CD4-positive, alpha-beta T cell (primary cell): ENCODE results near the gene FOXC1. TPM values are rescaled to one million over a fixed set of nuclear protein-coding genes. Genes with fewer than 3 reads are reported as not detected.

ENCODE experiments used
- ATAC-seq: fragments of 200-7000 bp; cut with Tn5 transposase; one replicate; pipeline ENCODE4 v1.10.0; 2022; ENCODE audit warnings: mild to moderate bottlenecking; ENCODE audit not compliant: poor library complexity
- CTCF ChIA-PET: fragments of 350-600 bp; sonication (Branson Sonifier 250); formaldehyde crosslinking; loops from one replicate; lab custom pipeline; 2021; ENCODE audit warnings: antibody characterized with exemption, inconsistent platforms; lab: Charles Lee
- POLR2A ChIA-PET: fragments of 350-600 bp; sonication (Branson Sonifier 250); formaldehyde crosslinking; loops from one replicate; lab custom pipeline; 2021; ENCODE audit warnings: antibody characterized with exemption, inconsistent platforms; lab: Charles Lee
- DNase-seq, 14 experiments: peaks; one replicate each; pipeline ENCODE4 v3.0.0-alpha.2; 2013 to 2020; ENCODE audit warnings: mixed read lengths in 2 of 14
- H3K27ac ChIP-seq, 2 donors: one replicate each; pipeline versions ENCODE4 v1.5.1 to v1.7.0; 2013; ENCODE audit warnings: low read length in 2 of 2, low read depth in 1 of 2, mild to moderate bottlenecking in 1 of 2
- H3K27me3 ChIP-seq, 2 experiments: 1 replicate in 1 of 2; 2 replicates in 1 of 2; pipeline versions ENCODE4 v1.6.1 to v1.7.0; 2013; ENCODE audit warnings: low read length in 2 of 2, control low read depth in 1 of 2, mild to moderate bottlenecking in 1 of 2, moderate library complexity in 1 of 2; ENCODE audit not compliant: insufficient read depth in 2 of 2, control insufficient read depth in 1 of 2
- H3K36me3 ChIP-seq: one replicate; pipeline ENCODE4 v1.6.1; 2013; ENCODE audit warnings: low read length, control low read depth; ENCODE audit not compliant: insufficient read depth
- H3K4me1 ChIP-seq: one replicate; pipeline ENCODE4 v1.6.1; 2013; ENCODE audit warnings: low read length, control low read depth; ENCODE audit not compliant: insufficient read depth
- H3K4me3 ChIP-seq: one replicate; pipeline ENCODE4 v1.5.1; 2013; ENCODE audit warnings: mild to moderate bottlenecking, low read length, moderate library complexity
- H3K9me3 ChIP-seq, 2 experiments: 1 replicate in 1 of 2; 2 replicates in 1 of 2; pipeline versions ENCODE4 v1.6.1 to v1.7.0; 2013; ENCODE audit warnings: low read length in 2 of 2, mild to moderate bottlenecking in 2 of 2, control low read depth in 1 of 2, moderate library complexity in 1 of 2; ENCODE audit not compliant: control insufficient read depth in 1 of 2, insufficient read depth in 1 of 2
- H3K27ac Mint-ChIP-seq: one replicate; pipeline ENCODE4 v1.8.0; 2020; ENCODE audit warnings: mixed read lengths
- H3K27me3 Mint-ChIP-seq: one replicate; pipeline ENCODE4 v1.8.0; 2021; ENCODE audit warnings: mixed read lengths
- H3K36me3 Mint-ChIP-seq: one replicate; pipeline ENCODE4 v1.8.0; 2021; ENCODE audit warnings: low read depth, mixed read lengths
- H3K4me1 Mint-ChIP-seq: one replicate; pipeline ENCODE4 v1.8.0; 2021; ENCODE audit warnings: low read depth, mixed read lengths
- H3K4me3 Mint-ChIP-seq: one replicate; pipeline ENCODE4 v1.8.0; 2020; ENCODE audit warnings: mild to moderate bottlenecking, mixed read lengths
- H3K9me3 Mint-ChIP-seq: one replicate; pipeline ENCODE4 v1.8.0; 2020; ENCODE audit warnings: mixed read lengths
- CTCF ChIP-seq: fragments of 200-600 bp; IDR thresholded peaks from one replicate; pipeline ENCODE4 v1.8.0; 2022; ENCODE audit warnings: antibody characterized with exemption, mild to moderate bottlenecking
- intact Hi-C, 2 experiments: fragments of 100-400 bp; cut with DNase I in 1 of 2; cut with micrococcal nuclease in 1 of 2; formaldehyde crosslinking; loops; one replicate each; pipeline versions ENCODE4 v1.15.1 to v1.9.0; 2023 to 2025; cut with DNase I, micrococcal nuclease
- total RNA-seq, 174 experiments: library from RNA in 2 of 174; stranded (reverse) in 2 of 174; gene quantifications; one replicate each; pipeline ENCODE4 v1.2.3 and lab custom pipeline; 2021 to 2026

FOXC1 gene
- total RNA-seq, 2 experiments from 2014 or later = not detected

GRCh38 chr6:1599469-1599868, 10.2 kb upstream of the FOXC1 start:
- Mint-ChIP-seq H3K4me1 (peaks cover 8% of the 10 kb centered on the region), H3K27me3 (peaks cover 83% of the 10 kb centered on the region), H3K27ac (no peak overlapping the region), H3K9me3 (no peaks in the 10 kb centered on the region), H3K4me3 (no peak overlapping the region), H3K36me3 (no peaks in the 10 kb centered on the region)
- ChIA-PET CTCF (no interaction called here), POLR2A (interaction anchor here (1.1 kb wide), 1 partner anchor 509 kb away, joined by 3 read pairs; no protein-coding TSS in a partner anchor)
- Histone ChIP-seq H3K27me3 (peaks cover 51 to 76% of the 10 kb centered on the region in 2 experiments), H3K4me3 (no peak overlapping the region), H3K27ac (no peak overlapping the region), H3K4me1 (peaks cover 13% of the 10 kb centered on the region), H3K9me3 (peaks cover 0 to 4% of the 10 kb centered on the region in 2 experiments), H3K36me3 (no peaks in the 10 kb centered on the region)
- DNase-seq = no peak
- intact Hi-C loops = no loop called here
- TF ChIP-seq CTCF = no peak
- ATAC-seq = no peak

GRCh38 chr6:1600063-1600763, 9.5 kb upstream of the FOXC1 start:
- POLR2A ChIA-PET = interaction anchor here (1.1 kb wide), 1 partner anchor 508 kb away, joined by 3 read pairs; no protein-coding TSS in a partner anchor
- Histone ChIP-seq H3K9me3 (peaks cover 0 to 4% of the 10 kb centered on the region in 2 experiments), H3K27ac (no peak overlapping the region), H3K4me1 (peaks cover 20% of the 10 kb centered on the region), H3K4me3 (no peak overlapping the region), H3K27me3 (peaks cover 56 to 75% of the 10 kb centered on the region in 2 experiments), H3K36me3 (no peaks in the 10 kb centered on the region)
- Mint-ChIP-seq H3K9me3 (no peaks in the 10 kb centered on the region), H3K27ac (no peak overlapping the region), H3K4me1 (peaks cover 5% of the 10 kb centered on the region), H3K27me3 (peaks cover 78% of the 10 kb centered on the region), H3K36me3 (no peaks in the 10 kb centered on the region), H3K4me3 (no peak overlapping the region)
- ATAC-seq (no peak), DNase-seq (no peak)
- intact Hi-C loops = loop anchor here (5.0 to 10.0 kb wide), 3 partner anchors 437 to 847 kb away; no protein-coding TSS in a partner anchor
- CTCF ChIA-PET = interaction anchor here (0.7 to 1.9 kb wide), 4 partner anchors 595 to 1111 kb away, joined by 3 to 4 read pairs (median 3); no protein-coding TSS in a partner anchor
- TF ChIP-seq CTCF = no peak

- H3K27ac ChIP-seq = no peak overlapping the region
- Mint-ChIP-seq H3K4me3 (no peak overlapping the region), H3K27ac (no peak overlapping the region), H3K4me1 (peaks cover 10% of the 10 kb centered on the region), H3K36me3 (no peaks in the 10 kb centered on the region), H3K9me3 (no peaks in the 10 kb centered on the region), H3K27me3 (peaks cover 82% of the 10 kb centered on the region)
- H3K27me3 ChIP-seq = peaks cover 57 to 75% of the 10 kb centered on the region in 2 experiments
- peaks cover 24% of the 10 kb centered on the region for H3K4me1 ChIP-seq
- CTCF ChIA-PET = interaction anchor here (1.0 to 1.9 kb wide), 2 partner anchors 1034 to 1101 kb away, joined by 3 to 4 read pairs; no protein-coding TSS in a partner anchor
- intact Hi-C loops = loop anchor here (5.0 to 10.0 kb wide), 3 partner anchors 437 to 847 kb away; no protein-coding TSS in a partner anchor
- DNase-seq (no peak), ATAC-seq (no peak)
- POLR2A ChIA-PET = no interaction called here
- no peak for TF ChIP-seq CTCF
- H3K4me3 ChIP-seq = no peak overlapping the region
- peaks cover 0 to 7% of the 10 kb centered on the region in 2 experiments for H3K9me3 ChIP-seq
- no peaks in the 10 kb centered on the region for H3K36me3 ChIP-seq
Measured at GRCh38 chr6:1600764-1601157, 9.0 kb upstream of the FOXC1 start.
